HepG2 (cell line): ENCODE data around the gene ARHGEF16. TPM values are rescaled to one million over a fixed set of nuclear protein-coding genes. Genes with fewer than 3 reads are reported as not detected.

ENCODE experiments used
- ATAC-seq: fragments of 200-7000 bp; cut with Tn5 transposase; 3 replicates; pipeline ENCODE4 v1.9.1; 2020; ENCODE audit warnings: mild to moderate bottlenecking, moderate library complexity
- BruUV-seq: library from RNA; stranded (reverse); fragments of 400-500 nt; replicated peaks from 2 replicates; lab custom pipeline; 2021; lab: Mats Ljungman, UMichigan
- CTCF ChIA-PET: fragments of 300-600 bp; formaldehyde crosslinking; extraction: SDS; loops from one replicate; lab custom pipeline; 2021; ENCODE audit warnings: low total read pairs, inconsistent platforms, low intra/inter-chr PET ratio; lab: Yijun Ruan, JAX
- POLR2A ChIA-PET: fragments of 350-600 bp; sonication (Branson Sonifier 250); formaldehyde crosslinking; loops from one replicate; lab custom pipeline; 2020; ENCODE audit warnings: antibody characterized with exemption, inconsistent platforms; lab: Yijun Ruan, JAX
- DNase-seq: peaks from one replicate; pipeline ENCODE4 v3.0.0-alpha.2; 2015; ENCODE audit warnings: low spot score
- FAIRE-seq: peaks from 3 replicates; lab custom pipeline; 2011; peaks lifted over from hg19 to GRCh38; lab: Jason Lieb, UNC
- H2AFZ ChIP-seq: one replicate; pipeline ENCODE4 v1.6.1; 2011; ENCODE audit warnings: low read length, inconsistent platforms
- H3K27ac ChIP-seq: fragments of 300-600 bp; 3 replicates; pipeline ENCODE4 v1.8.0; 2011; ENCODE audit warnings: mixed run types, mild to moderate bottlenecking, mixed read lengths, low read length, inconsistent platforms; ENCODE audit not compliant: insufficient read depth; ENCODE audit errors: extremely low read length
- H3K27me3 ChIP-seq, 2 experiments: fragments of 200-600 bp in 1 of 2; 2 replicates in 1 of 2; 3 replicates in 1 of 2; pipeline versions ENCODE4 v1.6.0 to v1.8.0; 2011; ENCODE audit warnings: low read length in 2 of 2, mild to moderate bottlenecking in 2 of 2, moderate library complexity in 2 of 2, inconsistent platforms in 1 of 2; ENCODE audit not compliant: insufficient read depth in 2 of 2, control insufficient read depth in 1 of 2
- H3K36me3 ChIP-seq, 2 experiments: fragments of 200-600 bp in 1 of 2; replicated peaks in 1 of 2; 2 replicates in 1 of 2; 3 replicates in 1 of 2; pipeline versions ENCODE4 v1.5.1 to v1.8.0; 2011; ENCODE audit warnings: low read length in 2 of 2, inconsistent platforms in 1 of 2; ENCODE audit not compliant: insufficient read depth in 2 of 2, control insufficient read depth in 1 of 2
- H3K4me1 ChIP-seq: 2 replicates; pipeline ENCODE4 v1.5.1; 2012; ENCODE audit warnings: low read length, inconsistent platforms; ENCODE audit not compliant: insufficient read depth
- H3K4me2 ChIP-seq: 2 replicates; pipeline ENCODE4 v1.6.0; 2011; ENCODE audit warnings: low read depth, low read length, inconsistent platforms
- H3K4me3 ChIP-seq, 3 experiments: fragments of 200-600 bp in 1 of 3; sonication (generic), shearing (Covaris generic) in 1 of 3; replicated peaks in 1 of 3; 2 replicates each; pipeline ENCODE4 v1.5.1; 2011 to 2016; ENCODE audit warnings: low read length in 3 of 3, inconsistent platforms in 2 of 3, low read depth in 2 of 3, mild to moderate bottlenecking in 2 of 3, control low read depth in 1 of 3, mixed read lengths in 1 of 3; ENCODE audit not compliant: insufficient read depth in 1 of 3
- H3K79me2 ChIP-seq: one replicate; pipeline ENCODE4 v1.6.1; 2011; ENCODE audit warnings: low read length, inconsistent platforms; ENCODE audit not compliant: insufficient read depth
- H3K9ac ChIP-seq: 2 replicates; pipeline ENCODE4 v1.6.0; 2011; ENCODE audit warnings: mild to moderate bottlenecking, low read depth, low read length, inconsistent platforms; ENCODE audit not compliant: insufficient read depth
- H3K9me3 ChIP-seq: 2 replicates; pipeline ENCODE4 v1.5.1; 2012; ENCODE audit warnings: mild to moderate bottlenecking, low read length
- H4K20me1 ChIP-seq: 2 replicates; pipeline ENCODE4 v1.6.0; 2011; ENCODE audit warnings: inconsistent platforms, mild to moderate bottlenecking, low read length, moderate library complexity; ENCODE audit not compliant: insufficient read depth
- NFE2L2 ChIP-seq: fragments of 150-350 bp; IDR thresholded peaks from 2 replicates; pipeline ENCODE4 v1.6.1; 2014; ENCODE audit warnings: low read length
- SIN3A ChIP-seq: IDR thresholded peaks from 2 replicates; pipeline ENCODE4 v1.6.1; 2011; ENCODE audit warnings: low read depth, mild to moderate bottlenecking, control low read depth, low read length, borderline replicate concordance
- WGBS: methylation state at CpG from one replicate; pipeline ENCODE4 v1.1.6; 2017; ENCODE audit warnings: low lambda C conversion rate; 5-methylcytosine and 5-hydroxymethylcytosine counted together
- in situ Hi-C: cut with HindIII; loops from 2 replicates; pipeline ENCODE4 v1.10.0; 2017; ENCODE audit warnings: low pct_unique_long_range_greater_than_20kb; ENCODE audit not compliant: extremely low pct_ligation_motif_present
- intact Hi-C: fragments of 100-400 bp; cut with micrococcal nuclease; formaldehyde crosslinking; loops from one replicate; pipeline ENCODE4 v1.10.0; 2022; ENCODE audit not compliant: unreplicated experiment
- polyA plus RNA-seq, 8 experiments: library from polyadenylated mRNA; depleted of rRNA in 3 of 8; stranded (reverse) in 7 of 8; unstranded in 1 of 8; fragments of >200 nt; fragmentation: Illumina TruSeq in 4 of 8; extraction: Trizol in 4 of 8; gene quantifications; 2 replicates each; pipeline versions ENCODE4 v1.2.1 to v1.2.3, GENCODE V29; 2011 to 2016; ENCODE audit warnings: low read depth in 4 of 8, missing spikeins in 1 of 8, mixed read lengths in 1 of 8; ENCODE audit not compliant: insufficient read depth in 1 of 8
- total RNA-seq, 5 experiments: library from RNA; depleted of rRNA; stranded (reverse); fragments of >200 nt; fragmentation: Illumina TruSeq; extraction: Trizol; gene quantifications; 2 replicates each; pipeline ENCODE4 v1.2.3, GENCODE V29; 2016; ENCODE audit warnings: low read depth in 1 of 5
- TF ChIP-seq, protein P1 (sequence below): IDR thresholded peaks from 2 replicates; pipeline ENCODE4 v1.6.1; 2016; ENCODE audit warnings: missing compliant biosample characterization, missing genetic modification reagents, borderline replicate concordance
- TF ChIP-seq, protein P2 (sequence below), 2 experiments: fragments of 450-650 bp in 1 of 2; sonication (generic) in 1 of 2; formaldehyde crosslinking in 1 of 2; IDR thresholded peaks; 2 replicates each; pipeline versions ENCODE4 v1.6.1 to v1.8.0; 2016 to 2022; ENCODE audit warnings: antibody characterized with exemption in 1 of 2, mild to moderate bottlenecking in 1 of 2, missing genetic modification reagents in 1 of 2

Gene ARHGEF16
- total and polyA plus RNA-seq, 2 of the 13 experiments (the other 11 are each of a cell fraction or from before 2014, with no cell fraction given) = 20.3 to 39.9 TPM

DNA sequence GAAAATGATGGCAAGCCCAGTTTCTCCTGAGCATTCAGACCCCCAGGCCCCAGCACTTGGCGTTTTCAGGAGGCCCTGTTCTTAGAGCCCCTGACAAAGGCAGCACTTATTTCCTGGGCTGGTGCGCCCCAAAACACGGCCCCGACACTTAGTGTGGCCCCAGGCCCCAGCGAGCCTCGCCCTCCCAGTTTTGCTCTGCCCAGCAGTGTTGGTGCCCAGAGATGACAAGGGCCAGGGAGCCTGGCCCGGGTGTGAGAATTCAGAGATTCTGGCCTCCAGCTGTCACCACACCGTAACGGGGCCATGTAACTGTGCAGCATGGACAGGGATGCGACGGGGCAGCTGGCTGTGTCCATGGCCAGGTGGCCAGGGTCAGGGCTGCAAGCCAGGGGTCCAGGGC lies 18.0 kb upstream of the ARHGEF16 start:
- H3K79me2 ChIP-seq = no peaks in the 10 kb centered on the region
- no peak overlapping the region for H3K27ac ChIP-seq
- H2AFZ ChIP-seq = no peak overlapping the region
- peaks cover 24% of the 10 kb centered on the region for H3K4me1 ChIP-seq
- peaks cover 8 to 36% of the 10 kb centered on the region in 2 experiments; a peak in 4 of 5 replicates for H3K27me3 ChIP-seq
- 52% methylated on average over 8 of the region's 11 CpGs for WGBS
- no TSS peak for BruUV-seq
- H3K36me3 ChIP-seq = no peaks in the 10 kb centered on the region
- no peak overlapping the region for H3K4me2 ChIP-seq
- no peaks in the 10 kb centered on the region for H3K9me3 ChIP-seq
- TF ChIP-seq SIN3A (no peak), NFE2L2 (no peak)
- TF ChIP-seq, protein P1, sequence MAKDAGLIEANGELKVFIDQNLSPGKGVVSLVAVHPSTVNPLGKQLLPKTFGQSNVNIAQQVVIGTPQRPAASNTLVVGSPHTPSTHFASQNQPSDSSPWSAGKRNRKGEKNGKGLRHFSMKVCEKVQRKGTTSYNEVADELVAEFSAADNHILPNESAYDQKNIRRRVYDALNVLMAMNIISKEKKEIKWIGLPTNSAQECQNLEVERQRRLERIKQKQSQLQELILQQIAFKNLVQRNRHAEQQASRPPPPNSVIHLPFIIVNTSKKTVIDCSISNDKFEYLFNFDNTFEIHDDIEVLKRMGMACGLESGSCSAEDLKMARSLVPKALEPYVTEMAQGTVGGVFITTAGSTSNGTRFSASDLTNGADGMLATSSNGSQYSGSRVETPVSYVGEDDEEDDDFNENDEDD (CRISPR knock-in tag) = no peak
- TF ChIP-seq, protein P2, sequence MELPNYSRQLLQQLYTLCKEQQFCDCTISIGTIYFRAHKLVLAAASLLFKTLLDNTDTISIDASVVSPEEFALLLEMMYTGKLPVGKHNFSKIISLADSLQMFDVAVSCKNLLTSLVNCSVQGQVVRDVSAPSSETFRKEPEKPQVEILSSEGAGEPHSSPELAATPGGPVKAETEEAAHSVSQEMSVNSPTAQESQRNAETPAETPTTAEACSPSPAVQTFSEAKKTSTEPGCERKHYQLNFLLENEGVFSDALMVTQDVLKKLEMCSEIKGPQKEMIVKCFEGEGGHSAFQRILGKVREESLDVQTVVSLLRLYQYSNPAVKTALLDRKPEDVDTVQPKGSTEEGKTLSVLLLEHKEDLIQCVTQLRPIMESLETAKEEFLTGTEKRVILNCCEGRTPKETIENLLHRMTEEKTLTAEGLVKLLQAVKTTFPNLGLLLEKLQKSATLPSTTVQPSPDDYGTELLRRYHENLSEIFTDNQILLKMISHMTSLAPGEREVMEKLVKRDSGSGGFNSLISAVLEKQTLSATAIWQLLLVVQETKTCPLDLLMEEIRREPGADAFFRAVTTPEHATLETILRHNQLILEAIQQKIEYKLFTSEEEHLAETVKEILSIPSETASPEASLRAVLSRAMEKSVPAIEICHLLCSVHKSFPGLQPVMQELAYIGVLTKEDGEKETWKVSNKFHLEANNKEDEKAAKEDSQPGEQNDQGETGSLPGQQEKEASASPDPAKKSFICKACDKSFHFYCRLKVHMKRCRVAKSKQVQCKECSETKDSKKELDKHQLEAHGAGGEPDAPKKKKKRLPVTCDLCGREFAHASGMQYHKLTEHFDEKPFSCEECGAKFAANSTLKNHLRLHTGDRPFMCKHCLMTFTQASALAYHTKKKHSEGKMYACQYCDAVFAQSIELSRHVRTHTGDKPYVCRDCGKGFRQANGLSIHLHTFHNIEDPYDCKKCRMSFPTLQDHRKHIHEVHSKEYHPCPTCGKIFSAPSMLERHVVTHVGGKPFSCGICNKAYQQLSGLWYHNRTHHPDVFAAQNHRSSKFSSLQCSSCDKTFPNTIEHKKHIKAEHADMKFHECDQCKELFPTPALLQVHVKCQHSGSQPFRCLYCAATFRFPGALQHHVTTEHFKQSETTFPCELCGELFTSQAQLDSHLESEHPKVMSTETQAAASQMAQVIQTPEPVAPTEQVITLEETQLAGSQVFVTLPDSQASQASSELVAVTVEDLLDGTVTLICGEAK (IDR thresholded peaks at IDR 0.05) = no peak
- TF ChIP-seq, protein P2 (CRISPR knock-in tag; IDR thresholded peaks at IDR 0.05) = no peak
- H3K4me3 ChIP-seq = no peak overlapping the region
- no peaks in the 10 kb centered on the region for H4K20me1 ChIP-seq
- POLR2A ChIA-PET = no interaction called here
- in situ Hi-C loops = no loop called here
- intact Hi-C loops = no loop called here
- ATAC-seq = no peak
- CTCF ChIA-PET = no interaction called here
- H3K9ac ChIP-seq = no peak overlapping the region
- no peak for DNase-seq
- FAIRE-seq = no peak
